HG03108 (cell line): ENCODE data around the gene OLFML3.
"Not testable (repeated sequence)": the region's sequence is repeated elsewhere in the genome, so short reads cannot be mapped to it uniquely, and the experiment has no call there.

Experiments used
- ATAC-seq: cut with Tn5 transposase; IDR thresholded peaks from one replicate; pipeline ENCODE4 v1.9.1; 2021; ENCODE audit warnings: moderate library complexity; ENCODE audit not compliant: unreplicated experiment

OLFML3 gene

DNA sequence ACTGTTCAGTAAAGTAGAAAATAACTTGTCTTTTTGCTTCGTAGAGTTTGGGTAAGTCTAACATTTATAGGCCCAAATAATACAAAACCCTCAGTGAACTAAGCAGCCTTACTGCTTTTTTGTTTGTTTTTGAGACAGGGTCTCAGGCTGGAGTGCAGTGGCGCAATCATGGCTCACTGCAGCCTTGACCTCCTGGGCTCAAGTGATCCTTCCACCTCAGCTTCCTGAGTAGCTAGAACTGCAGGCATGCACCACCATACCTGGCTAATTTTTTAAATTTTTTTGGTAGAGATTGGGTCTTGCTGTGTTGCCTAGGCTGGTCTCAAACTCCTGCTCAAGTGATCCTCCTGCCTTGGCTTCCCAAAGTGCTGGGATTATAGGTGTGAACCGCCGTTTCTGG, 31.1 kb upstream of the OLFML3 start:
- ATAC-seq: not testable (repeated sequence)

DNA sequence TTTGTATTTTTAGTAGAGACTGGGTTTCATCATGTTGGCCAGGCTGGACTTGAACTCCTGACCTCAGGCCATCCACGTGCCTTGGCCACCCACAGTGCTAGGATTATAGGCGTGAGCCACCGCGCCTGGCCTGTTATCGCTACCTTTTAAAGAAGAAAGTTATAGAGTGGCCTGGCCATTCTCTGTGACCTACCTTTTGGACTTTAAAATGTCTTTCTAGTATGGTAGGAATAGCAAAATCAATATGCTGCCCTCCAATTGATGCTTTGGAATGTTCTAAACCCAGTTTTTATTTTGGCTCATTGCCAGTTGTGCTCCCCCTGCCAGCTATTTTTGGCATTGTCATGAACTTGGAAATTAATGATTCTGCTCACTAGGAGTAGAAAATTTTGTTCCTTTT, 30.3 kb upstream of the OLFML3 start:
- no peak for ATAC-seq

DNA sequence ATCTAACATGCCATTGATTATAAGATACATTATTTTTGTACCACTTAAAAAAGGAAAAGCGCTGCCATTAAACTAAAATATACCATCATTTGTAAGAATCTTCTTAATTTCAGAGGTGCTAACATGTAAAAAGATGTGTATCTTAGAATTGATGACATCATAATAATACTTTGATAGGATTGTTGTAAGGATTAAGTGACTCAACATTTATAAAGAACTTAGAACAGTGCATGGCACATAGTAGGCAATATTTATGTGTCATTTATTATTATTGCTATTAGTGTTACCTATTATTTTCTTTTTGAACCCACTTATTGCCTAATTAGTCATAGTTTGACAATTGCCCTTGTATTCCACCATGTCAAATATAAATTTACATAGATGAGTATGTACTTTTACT, 28.4 kb upstream of the OLFML3 start:
- no peak for ATAC-seq

DNA sequence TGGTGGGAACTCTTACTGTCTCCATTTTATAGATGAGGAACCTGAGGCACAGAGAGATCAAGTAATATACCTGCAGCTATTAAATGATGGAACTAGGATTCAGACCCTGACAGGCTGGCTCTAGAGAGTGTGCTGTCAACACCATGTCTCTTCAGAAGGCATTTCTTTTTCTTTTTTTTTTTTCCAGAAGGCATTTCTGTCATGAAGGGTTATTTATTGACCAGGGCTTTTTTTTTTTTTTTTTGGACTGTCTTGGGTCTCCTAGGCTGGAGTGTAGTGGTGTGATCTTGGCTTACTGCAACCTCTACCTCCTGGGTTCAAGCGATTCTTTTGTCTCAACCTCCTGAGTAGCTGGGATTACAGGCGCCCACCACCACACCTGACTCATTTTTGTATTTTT, 27.6 kb upstream of the OLFML3 start:
- no peak for ATAC-seq

DNA sequence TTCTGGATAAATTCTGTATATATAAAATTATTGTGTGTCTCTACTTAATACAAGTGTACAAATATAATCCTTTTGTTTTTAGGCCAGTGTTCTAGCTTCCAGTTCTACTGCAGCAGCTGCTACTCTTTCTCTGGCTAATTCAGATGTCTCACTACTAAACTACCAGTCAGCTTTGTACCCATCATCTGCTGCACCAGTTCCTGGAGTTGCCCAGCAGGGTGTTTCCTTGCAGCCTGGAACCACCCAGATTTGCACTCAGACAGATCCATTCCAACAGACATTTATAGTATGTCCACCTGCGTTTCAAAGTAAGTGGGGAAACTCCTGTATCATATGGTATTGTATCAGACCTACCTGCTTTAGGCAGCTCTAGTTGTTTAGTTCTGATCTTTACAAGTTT, 21.3 kb upstream of the OLFML3 start:
- ATAC-seq: no peak

DNA sequence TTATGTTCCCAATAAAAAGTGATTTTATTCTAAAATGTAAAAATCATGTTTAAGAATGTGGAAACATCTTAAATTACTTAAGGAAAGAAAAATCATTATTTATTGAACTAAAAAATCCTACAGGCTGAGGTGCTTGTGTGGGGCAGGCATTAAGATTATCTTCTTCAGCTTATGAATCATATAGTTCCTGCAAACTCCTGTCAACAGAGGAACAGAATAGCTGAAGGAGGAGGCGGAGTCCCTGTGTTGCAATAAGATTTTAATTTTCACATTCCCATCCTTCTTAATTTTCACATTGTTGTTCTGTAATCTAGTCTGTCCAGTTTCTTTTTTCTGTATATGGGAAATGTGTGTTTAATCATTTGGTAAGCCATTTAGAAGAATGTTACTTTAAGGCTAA, 20.6 kb upstream of the OLFML3 start:
- ATAC-seq: no peak

DNA sequence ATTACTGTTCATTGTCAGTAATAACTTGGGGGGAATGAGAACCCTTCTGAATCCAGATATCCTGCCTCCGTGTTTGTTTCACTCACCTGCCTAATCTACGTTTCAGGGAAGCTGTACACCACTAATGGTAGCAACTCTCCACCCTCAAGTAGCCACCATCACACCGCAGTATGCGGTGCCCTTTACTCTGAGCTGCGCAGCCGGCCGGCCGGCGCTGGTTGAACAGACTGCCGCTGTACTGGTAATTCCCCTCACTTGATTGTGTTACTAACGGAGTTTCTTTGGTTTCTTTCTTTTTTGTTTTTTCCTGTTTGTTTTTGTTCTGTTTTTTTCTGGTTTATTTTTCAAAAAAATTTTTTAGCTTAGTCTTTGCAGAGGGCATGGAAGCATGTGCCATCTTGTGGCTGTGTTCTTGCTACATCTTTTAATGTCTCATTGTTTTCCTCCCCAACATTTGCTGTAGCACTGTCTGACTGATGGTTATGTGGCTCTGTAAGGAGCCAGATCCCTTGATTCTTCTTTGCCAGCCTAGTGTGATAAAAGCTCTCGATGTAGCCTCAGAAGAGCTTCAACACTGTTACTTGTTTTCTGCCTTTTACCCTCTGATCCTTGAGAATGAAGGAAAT, 15.9 kb upstream of the OLFML3 start:
- no peak for ATAC-seq

DNA sequence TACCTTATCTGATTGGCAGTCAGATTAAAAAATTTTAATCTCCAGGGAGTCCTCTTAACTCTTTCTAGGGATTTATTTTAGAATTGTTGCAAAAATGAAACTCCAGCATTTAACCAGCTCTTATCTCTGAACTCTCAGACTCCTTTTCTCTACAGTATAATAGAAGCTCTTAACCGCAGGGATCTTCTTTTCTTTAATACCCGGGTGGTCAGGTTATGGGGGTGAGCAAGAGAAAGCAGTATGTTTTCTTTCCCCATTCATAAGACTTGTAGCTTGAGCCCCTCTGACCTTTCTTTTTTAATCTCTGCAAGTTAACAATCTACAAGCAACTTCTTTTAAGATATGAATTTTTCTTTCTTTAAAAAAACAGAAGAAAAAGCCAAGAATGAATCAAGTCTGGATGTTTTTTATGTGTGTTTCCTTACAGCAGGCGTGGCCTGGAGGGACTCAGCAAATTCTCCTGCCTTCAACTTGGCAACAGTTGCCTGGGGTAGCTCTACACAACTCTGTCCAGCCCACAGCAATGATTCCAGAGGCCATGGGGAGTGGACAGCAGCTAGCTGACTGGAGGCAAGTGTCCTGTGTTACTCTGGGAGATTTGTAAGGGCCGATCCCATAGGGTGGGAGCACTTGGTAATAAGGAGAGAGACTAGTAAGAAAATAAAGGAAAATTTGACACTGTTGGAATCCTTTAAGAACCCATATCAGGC, 13.4 kb upstream of the OLFML3 start:
- no peak for ATAC-seq

DNA sequence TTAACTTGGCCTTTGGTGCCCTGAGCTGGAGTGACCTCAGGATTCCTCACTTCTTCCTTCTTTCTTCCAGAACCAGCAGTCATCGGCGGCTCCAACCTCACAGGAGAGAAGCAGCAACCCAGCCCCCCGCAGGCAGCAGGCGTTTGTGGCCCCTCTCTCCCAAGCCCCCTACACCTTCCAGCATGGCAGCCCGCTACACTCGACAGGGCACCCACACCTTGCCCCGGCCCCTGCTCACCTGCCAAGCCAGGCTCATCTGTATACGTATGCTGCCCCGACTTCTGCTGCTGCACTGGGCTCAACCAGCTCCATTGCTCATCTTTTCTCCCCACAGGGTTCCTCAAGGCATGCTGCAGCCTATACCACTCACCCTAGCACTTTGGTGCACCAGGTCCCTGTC, 6.3 kb upstream of the OLFML3 start:
- ATAC-seq: no peak

DNA sequence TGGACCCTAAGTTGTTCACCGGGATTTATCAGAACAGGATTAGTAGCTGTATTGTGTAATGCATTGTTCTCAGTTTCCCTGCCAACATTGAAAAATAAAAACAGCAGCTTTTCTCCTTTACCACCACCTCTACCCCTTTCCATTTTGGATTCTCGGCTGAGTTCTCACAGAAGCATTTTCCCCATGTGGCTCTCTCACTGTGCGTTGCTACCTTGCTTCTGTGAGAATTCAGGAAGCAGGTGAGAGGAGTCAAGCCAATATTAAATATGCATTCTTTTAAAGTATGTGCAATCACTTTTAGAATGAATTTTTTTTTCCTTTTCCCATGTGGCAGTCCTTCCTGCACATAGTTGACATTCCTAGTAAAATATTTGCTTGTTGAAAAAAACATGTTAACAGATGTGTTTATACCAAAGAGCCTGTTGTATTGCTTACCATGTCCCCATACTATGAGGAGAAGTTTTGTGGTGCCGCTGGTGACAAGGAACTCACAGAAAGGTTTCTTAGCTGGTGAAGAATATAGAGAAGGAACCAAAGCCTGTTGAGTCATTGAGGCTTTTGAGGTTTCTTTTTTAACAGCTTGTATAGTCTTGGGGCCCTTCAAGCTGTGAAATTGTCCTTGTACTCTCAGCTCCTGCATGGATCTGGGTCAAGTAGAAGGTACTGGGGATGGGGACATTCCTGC, 3.9 kb upstream of the OLFML3 start:
- no peak for ATAC-seq

DNA sequence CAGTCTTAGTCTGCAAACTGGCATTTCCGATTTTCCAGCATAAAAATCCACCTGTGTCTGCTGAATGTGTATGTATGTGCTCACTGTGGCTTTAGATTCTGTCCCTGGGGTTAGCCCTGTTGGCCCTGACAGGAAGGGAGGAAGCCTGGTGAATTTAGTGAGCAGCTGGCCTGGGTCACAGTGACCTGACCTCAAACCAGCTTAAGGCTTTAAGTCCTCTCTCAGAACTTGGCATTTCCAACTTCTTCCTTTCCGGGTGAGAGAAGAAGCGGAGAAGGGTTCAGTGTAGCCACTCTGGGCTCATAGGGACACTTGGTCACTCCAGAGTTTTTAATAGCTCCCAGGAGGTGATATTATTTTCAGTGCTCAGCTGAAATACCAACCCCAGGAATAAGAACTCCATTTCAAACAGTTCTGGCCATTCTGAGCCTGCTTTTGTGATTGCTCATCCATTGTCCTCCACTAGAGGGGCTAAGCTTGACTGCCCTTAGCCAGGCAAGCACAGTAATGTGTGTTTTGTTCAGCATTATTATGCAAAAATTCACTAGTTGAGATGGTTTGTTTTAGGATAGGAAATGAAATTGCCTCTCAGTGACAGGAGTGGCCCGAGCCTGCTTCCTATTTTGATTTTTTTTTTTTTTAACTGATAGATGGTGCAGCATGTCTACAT, 2.5 kb upstream of the OLFML3 start:
- no peak for ATAC-seq

DNA sequence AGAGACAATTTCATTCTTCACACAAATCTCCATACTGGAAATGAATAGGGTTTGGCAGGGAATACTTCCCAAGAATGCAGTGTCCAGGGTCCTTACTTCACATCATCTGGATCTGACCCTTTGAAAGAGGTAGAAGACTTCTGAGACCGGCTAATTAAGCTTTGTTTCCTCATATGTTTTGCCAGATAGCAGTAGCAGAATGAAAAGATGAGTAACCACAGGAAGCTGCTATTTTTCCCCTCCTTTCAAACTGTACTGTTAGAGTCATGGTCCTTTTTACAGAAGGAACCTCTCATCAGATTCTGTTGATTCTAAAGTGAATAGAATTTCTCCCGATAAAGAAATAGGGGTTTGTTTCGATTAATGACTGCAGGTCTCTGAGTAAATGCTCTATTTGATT, 1.4 kb upstream of the OLFML3 start:
- ATAC-seq: no peak

DNA sequence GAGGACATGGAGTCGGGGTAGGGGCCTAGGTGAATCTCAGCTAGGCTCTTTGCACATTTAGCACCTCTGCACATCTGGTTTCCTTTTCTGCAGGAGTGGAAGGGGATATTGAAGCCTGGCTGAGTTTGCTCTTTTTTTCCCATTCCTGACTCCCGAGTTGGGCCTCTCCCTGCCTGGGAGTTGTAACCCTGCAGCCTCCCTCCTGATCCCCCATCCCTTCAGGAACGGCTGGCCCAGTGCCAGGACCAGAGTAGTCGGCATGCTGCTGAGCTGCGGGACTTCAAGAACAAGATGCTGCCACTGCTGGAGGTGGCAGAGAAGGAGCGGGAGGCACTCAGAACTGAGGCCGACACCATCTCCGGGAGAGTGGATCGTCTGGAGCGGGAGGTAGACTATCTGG, 836 bp downstream of the OLFML3 start:
- no peak for ATAC-seq

DNA sequence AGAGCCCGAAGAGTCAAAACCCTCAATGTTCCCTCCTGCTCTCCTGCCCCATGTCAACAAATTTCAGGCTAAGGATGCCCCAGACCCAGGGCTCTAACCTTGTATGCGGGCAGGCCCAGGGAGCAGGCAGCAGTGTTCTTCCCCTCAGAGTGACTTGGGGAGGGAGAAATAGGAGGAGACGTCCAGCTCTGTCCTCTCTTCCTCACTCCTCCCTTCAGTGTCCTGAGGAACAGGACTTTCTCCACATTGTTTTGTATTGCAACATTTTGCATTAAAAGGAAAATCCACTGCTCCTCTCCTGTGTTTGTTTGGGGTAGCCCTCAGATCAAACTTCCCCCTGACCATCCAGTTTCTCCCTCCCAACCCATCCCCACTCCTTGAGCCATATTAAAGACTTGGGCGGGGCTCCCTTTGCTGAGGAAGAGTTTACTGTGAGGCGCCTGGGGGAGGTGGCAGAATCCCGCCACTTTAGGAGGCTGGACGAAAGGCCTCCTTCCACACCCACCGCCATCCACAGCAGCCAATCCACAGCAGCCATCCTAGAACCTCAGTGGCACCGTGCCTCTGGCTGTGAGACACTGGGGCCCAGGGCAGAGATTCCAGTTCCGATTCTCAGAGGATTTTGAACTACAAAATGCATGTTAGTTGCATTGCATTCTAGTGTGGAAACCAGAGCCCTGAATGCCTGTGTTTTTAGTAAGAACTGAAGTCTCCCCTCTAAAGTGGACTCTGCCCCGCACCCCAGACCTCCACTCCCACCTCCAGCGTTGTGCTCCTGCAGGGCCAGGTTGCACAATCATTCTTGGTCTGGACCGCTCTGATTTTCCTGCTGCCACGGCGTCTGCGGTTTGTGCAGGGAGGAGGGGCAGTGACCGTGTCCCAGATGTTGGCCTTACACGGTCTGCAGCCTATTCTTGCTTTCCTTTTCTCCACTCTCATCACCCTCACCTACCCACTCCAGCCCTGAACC, 3.0 kb downstream of the OLFML3 start:
- ATAC-seq: no peak

DNA sequence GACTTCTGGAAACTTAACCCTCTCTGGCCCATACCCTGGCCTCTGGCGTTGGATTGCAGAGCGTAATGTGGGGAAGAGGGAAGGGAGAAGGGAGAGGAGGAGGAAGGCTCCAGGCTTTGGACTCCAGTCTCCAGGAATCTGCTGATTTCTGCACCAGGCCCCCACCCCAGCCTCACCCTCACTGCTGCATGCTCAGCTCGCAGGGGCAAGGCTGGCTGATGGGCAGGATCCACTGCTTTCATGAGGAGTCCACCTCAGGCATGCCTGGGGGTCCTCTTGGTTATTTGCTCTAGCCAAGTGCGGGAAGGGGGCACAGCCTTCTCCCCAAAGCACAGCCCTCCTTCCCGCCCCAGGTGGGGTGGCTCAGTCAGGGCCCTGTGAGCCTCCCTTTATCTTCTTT, 3.7 kb downstream of the OLFML3 start:
- no peak for ATAC-seq

DNA sequence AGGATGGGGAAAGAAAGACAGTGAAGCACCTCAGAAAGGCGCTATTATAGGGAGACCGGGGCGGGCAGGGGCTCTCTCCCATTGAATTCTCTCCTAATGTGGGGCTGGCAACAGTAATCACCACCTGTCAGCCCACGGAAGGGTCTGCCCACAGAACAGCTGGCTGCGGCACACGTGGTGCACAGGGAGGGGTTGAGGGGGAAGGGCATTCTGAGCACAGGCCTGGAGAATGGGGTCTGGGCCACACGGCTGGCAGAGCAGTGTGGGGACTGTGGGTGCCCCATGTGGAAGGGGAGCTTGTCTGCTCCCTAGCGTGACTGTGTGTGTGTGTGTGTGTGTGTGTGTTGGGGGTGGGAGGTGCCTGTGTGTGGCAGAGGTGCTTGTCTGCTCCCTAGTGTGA, 4.1 kb downstream of the OLFML3 start:
- no peak for ATAC-seq

DNA sequence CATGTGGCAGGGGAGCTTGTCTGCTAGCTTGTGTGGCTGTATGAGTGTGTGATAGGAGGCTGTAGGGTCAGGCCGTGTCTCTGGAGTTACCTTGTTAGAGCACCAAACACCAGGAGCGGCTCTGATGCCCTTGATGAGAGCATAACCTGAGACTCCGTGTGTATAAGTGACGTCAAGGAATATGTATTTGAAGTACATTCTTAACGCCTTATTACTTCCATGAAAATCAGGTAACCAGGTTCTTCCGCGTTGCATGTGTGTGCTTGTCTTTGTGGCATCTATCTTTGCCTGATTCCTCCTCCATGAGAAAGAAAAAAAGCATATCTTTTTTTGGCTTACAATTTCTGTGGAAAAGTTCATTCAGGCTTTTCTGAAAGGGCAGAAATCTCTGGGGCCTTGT, 4.6 kb downstream of the OLFML3 start:
- ATAC-seq: no peak

DNA sequence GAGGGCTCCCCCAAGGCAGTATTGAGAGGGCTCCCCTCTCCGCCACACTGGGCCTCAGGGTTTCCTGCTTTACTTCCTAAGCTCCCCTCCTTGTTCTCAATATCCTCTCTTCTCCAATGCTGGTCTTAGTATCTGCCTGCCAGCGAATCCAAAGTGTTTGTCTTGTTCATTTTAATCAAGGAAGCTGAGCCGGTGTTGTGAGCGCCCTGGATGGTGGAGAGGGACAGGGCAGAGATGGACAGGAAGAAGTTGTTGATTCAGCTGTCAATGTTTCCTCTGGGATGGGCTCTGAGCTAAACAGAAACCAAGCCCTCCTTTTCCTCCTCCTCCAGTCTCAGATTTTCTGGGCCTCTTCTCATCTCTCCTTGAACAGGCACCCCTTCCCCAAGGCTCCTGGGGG, 5.4 kb downstream of the OLFML3 start:
- no peak for ATAC-seq

DNA sequence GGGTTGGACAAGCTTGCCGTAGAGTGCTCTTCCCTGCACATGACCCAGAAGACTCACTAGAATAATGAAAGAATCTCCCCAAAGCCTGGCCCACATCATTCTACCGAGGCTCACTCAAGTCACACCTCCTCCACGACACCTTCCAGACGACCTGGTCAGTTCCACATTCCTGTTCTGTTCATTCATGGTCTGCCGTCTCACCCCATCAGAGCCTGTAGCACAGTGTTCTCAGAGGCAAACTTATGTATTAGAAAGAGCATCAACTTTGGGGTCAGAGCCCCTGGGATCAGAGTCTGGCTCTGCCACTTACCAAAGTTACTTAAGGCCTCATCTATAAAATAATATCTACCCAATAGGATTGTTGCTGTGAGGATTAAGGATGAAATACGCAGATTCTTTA, 7.5 kb downstream of the OLFML3 start:
- no peak for ATAC-seq

DNA sequence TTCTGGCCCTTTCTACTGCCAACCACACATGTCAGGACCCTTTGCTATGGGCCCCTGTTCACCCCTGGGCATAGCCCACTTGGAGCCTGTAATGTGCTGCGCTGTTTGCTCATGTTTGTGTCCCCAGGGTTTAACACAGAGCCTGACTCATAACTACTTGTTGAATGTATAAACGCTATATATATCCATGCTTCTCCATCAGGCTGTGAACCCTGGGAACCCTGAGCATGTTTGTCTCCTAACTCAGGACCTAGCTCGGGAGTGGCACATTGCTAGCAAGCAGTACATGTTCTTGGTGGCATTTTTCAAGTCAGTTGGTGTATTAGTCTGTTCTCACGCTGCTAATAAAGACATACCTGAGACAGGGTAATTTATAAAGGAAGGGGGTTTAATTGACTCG, 8.0 kb downstream of the OLFML3 start:
- ATAC-seq: no peak

DNA sequence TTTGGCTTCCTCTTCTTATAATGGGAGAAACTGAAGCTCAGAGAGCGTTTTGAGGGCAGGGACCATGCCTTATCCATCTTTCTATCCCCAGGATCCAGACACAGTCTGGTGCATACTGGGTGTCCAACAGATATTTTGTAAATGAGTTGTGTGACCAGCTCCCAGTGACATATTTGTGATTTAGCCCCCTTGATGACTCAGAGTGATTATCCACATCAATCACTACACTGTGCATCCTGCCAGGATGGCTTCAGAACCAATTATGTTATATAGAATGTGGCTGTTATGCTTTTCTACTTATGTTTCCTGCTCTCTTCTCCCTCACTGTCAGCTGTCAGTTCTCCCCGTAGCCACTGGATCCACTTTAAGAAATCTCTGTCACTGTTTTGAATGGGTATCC, 11.3 kb downstream of the OLFML3 start:
- no peak for ATAC-seq
